ENCODE data around the gene NIFK.
A peak's percentile ranks its signal among the peaks of the same experiment; 100 is the strongest.

NIFK gene

DNA sequence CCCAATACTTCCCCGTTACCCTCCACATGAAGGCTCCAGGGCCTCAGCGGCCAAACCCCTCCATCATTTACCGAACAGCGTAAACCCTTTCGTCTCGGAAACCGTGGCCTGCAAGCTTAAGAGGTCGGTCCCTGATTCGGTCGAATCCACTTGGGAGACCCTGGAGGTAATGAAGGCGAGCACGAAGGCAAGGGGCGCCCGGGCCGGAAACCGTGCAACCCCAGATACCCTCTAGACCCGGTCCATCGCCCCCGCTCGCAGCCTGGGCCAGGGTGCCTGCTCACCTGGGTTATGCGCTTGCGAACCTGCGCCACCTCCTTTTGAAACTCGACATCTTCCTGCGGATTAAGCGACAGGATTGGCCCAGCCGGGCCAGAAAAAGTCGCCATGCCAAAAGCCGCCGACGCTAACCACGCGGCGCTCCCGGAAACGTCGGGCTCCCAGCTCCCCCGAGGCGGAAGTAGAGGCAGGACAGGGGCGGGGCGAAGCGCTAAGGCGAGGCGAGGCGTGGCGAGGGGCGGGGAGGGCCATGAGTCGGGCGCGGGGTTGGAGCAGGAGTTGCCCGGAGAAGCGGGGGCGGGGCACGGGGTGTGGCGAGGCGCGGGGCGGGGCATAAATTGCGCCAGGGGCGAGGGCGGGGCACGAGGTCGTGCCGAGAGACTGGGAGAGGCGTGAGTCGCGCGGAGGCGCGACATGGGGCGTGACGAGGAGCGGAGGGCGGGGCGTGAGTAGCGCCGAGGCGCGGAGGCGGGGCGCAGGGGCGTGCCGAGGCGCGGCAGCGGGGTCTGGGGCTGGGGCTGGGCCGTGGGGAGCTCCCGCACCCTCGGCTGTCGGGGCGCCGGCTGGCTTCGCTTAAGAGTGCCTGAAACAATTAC lies at the start of gene NIFK:
Gene NIFK (minus strand): TSS at position 414 of the 875 bp plus-strand sequence. CDS start 25 bp downstream, at position 389.
- peak; percentile 99 to 100 (median 100) for DNase-seq (ENCODE audit: low read depth in 3 of 3, low spot score in 1 of 3)

GRCh38 chr2:121783180-121783579 lies 46.5 kb upstream of the NIFK start:
- DNase-seq (ENCODE audit: low read depth in 3 of 3, low spot score in 1 of 3): no peak

GRCh38 chr2:121778741-121779487 lies 42.2 kb upstream of the NIFK start:
- no peak for DNase-seq (ENCODE audit: low read depth in 3 of 3, low spot score in 1 of 3)

DNA sequence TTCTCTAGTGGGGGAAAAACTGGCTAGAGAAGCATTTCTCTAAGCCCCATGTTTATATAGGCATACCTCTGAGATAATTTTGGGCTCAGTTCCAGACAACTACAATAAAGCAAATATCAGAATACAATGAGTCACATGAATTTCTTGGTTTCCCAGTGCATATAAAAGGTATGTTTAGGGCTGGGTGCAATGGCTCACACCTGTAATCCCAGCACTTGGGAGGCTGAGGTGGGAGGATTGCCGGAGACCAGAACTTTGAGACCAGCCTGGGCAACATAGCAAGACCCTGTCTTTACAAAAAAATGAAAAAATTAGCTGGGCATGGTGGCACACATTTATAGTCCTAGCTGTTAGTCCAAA lies 41.0 kb upstream of the NIFK start:
- DNase-seq (ENCODE audit: low read depth in 3 of 3, low spot score in 1 of 3): no peak

- no peak for DNase-seq (ENCODE audit: low read depth in 3 of 3, low spot score in 1 of 3)
These were observed 40.4 kb upstream of the NIFK start for GRCh38 chr2:121776885-121777698.

- no peak for DNase-seq (ENCODE audit: low read depth in 3 of 3, low spot score in 1 of 3)
These were observed 39.7 kb upstream of the NIFK start for GRCh38 chr2:121776361-121776760.

DNA sequence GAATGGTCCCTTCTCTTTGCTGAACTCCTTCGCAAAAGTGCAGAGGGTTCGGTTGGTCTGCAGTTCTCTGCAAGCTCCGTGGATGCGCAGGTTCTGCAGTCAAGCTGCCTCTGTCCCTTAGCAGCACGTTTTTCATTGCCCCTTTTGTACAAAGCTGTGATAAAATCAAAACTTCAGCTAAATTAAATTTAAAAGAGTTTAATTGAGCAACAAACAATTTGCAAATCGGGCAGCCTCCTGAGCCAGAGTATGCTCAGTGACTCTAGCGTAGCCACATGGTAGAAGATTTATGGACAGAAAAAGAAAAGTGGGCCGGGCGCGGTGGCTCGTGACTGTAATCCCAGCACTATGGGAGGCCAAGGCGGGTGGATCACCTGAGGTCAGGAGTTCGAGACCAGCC lies 37.6 kb upstream of the NIFK start:
- no peak for DNase-seq (ENCODE audit: low read depth in 3 of 3, low spot score in 1 of 3)

DNA sequence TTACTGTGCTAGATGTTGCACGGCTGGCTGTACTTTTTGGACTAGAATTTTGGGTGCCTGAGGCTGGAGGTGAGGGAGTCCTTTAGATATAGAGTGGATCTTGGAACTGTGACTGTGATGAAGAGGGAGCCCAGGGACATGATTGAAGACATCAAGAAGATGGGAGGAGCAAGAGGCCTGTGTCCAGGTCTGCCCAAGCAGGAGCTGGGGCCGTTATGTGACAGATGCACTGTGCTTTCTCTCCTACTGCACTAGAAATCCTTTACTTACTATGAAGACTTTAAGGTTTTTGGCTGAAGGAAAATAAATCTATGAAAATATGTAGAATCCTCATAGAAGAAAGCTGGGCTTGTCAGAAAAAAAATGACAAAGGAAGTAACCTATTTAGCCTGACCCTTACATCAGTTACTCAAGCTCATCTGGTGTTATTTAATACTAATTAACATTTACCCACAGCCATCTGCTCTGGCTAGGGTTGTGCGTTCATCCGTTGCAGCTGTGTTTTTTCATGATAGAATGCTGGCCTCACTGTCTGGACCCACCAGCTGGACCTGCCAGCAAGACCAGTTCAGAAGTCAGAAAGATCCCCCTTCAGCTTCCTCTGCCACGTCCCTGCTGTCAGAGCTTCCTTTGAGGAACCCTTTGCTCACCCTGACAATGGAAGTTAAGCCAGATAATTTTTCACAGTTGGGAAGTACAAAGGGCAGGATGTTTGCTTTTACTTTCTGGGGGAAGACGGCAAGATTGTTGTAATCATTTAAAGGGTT lies 35.5 kb upstream of the NIFK start:
- DNase-seq (ENCODE audit: low read depth in 3 of 3, low spot score in 1 of 3): no peak

GRCh38 chr2:121768143-121768755 lies 31.6 kb upstream of the NIFK start:
- no peak for DNase-seq (ENCODE audit: low read depth in 3 of 3, low spot score in 1 of 3)

- no peak for DNase-seq (ENCODE audit: low read depth in 3 of 3, low spot score in 1 of 3)
These were observed 29.9 kb upstream of the NIFK start for GRCh38 chr2:121766624-121767023.

DNA sequence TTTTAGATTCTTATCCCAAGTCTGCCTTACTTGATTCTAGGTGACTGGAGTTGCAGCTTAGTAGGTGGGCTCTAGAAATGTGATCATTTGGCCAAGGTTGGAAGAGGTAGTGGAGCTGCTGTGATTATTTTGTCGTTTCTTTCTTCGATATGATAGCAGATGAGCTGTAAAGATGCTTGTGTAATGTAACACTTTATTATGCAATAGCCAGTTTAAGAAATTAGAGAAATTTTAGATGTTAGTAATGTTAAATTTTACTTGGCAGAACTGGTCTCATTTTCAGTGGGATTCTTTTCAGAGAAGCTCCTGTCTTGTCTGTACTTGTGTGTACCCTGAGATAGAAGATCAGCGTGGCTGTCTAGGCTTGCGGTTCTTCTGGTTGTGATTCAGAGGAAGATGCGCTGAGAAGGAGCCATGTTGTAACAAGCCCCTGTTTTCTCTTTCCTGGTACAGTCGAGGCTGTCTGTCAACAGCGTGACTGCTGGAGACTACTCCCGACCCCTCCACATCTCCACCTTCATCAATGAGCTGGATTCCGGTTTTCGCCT lies 28.1 kb upstream of the NIFK start:
- no peak for DNase-seq (ENCODE audit: low read depth in 3 of 3, low spot score in 1 of 3)

- peak; percentile 88 to 93 (median 93) for DNase-seq (ENCODE audit: low read depth in 3 of 3, low spot score in 1 of 3)
These were observed 18.8 kb upstream of the NIFK start, which contains the start of gene TSN for GRCh38 chr2:121755237-121756111. TSS of gene TSN (plus strand) at chr2:121755651. CDS start at chr2:121755780, 129 bp downstream.

DNA sequence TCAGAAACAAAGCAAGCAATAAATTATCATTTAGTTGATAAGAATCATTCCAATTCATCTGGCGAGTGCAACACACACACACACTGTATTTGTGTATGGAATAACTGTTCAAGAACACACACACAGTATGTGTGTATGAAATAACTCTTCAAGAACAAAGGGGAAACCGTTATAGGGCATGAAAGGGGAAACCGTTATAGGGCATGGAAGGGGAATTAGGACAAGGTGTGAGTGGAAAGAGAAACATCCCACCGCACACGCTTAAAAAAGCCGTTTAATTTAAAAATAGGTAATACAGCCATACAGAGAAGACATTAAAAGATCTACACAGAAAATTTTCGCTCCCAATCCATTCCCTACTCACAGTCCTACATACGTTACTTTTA lies 18.2 kb upstream of the NIFK start:
- no peak for DNase-seq (ENCODE audit: low read depth in 3 of 3, low spot score in 1 of 3)

DNA sequence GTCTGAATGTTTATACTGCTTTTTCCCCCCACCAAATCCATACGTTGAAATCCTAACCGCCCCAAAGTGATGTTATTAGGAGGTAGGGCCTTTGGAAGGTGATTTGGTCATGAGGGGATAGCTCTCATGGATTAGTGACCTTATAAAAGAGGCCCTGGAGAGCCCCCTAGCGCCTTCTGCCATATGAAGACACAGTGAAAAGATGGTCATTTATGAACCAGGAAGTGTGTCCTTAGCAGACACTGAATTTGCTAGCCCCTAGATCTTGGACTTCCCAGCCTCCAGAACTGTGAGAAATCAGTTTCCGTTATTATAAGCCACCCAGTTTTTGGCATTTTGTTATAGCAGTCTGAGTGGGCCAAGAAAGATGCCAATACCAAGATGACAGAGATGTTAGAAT lies 11.5 kb upstream of the NIFK start:
- no peak for DNase-seq (ENCODE audit: low read depth in 3 of 3, low spot score in 1 of 3)

- no peak for DNase-seq (ENCODE audit: low read depth in 3 of 3, low spot score in 1 of 3)
These were observed 9.4 kb upstream of the NIFK start for GRCh38 chr2:121746071-121746578.

DNA sequence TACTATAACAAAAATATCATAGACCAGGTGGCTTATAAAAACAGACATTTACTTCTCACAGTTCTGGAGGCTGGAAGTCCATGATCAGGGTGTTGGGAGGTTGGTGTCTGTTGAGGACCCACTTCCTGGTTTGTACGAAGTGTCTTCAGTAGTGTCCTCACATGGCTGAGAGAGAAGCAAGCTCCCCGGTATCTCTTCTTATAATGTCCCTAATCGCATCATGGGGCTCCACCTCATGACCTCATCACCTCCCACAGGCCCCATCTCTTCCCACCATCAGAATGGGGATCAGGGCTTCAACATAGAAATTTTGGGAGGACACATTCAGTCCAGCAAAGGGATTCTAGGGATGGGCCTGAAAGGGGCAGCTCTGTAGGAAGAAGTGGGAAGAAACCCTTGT lies 4.8 kb upstream of the NIFK start:
- no peak for DNase-seq (ENCODE audit: low read depth in 3 of 3, low spot score in 1 of 3)

DNA sequence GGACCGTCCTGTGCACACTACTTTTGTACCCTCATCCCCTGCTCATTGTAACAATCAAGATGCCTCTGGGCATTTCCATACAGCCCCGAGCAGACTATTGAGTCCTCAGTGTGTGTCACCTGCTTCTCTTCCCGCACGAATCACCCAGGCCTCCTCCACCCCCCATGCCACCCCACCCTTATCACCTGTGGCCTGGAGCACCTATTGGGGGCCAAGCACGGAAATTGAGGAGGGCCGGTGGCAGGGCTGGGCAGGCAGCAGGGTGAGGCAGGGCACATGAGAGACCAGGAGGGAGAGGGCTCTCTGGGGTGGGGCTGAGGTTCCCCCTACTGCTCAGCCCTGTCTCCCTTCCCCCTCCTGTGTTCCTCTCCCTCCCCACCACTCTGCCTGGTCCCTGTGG lies 4.3 kb upstream of the NIFK start:
- DNase-seq (ENCODE audit: low read depth in 3 of 3, low spot score in 1 of 3): no peak

GRCh38 chr2:121736140-121736461 lies 574 bp downstream of the NIFK start:
- no peak for DNase-seq (ENCODE audit: low read depth in 3 of 3, low spot score in 1 of 3)

GRCh38 chr2:121735518-121736074 lies 1.1 kb downstream of the NIFK start:
- no peak for DNase-seq (ENCODE audit: low read depth in 3 of 3, low spot score in 1 of 3)

Data from stimulated activated CD4-positive, alpha-beta T cell treated with anti-CD3 and anti-CD28 coated beads, TNF-alpha, amount 100 ng/mL, for 1 hour (primary cell).